ENCODE results near the gene CPNE4. TPM values are rescaled to one million over a fixed set of nuclear protein-coding genes. Genes with fewer than 3 reads are reported as not detected.
"Not testable (repeated sequence)": the region's sequence is repeated elsewhere in the genome, so short reads cannot be mapped to it uniquely, and the experiment has no call there.

CPNE4 gene
- under 1 TPM; 0.17 to 0.65 TPM for total RNA-seq

- Mint-ChIP-seq H3K9me3 (no peaks in the 10 kb centered on the region), H3K4me1 (ENCODE audit: low read depth) (peaks cover 8% of the 10 kb centered on the region), H3K27ac (no peak within 1 kb of the TSS), H3K27me3 (ENCODE audit: low read depth) (peaks cover 63% of the 10 kb centered on the region), H3K4me3 (peak within 1 kb of the TSS; percentile 60 to 66), H3K36me3 (ENCODE audit: insufficient read depth in 2 of 2) (peaks cover 0 to 4% of the 10 kb centered on the region in 2 donors)
- peak; percentile 80 to 90 for DNase-seq
- peak; percentile 94 to 97 for ATAC-seq (replicated peaks in 1 of 2)
Measured at GRCh38 chr3:132034486-132035464, at the start of gene CPNE4. Gene CPNE4, minus strand, starts transcription at chr3:132035014.

- Mint-ChIP-seq H3K4me1 (ENCODE audit: low read depth) (no peaks in the 10 kb centered on the region), H3K27ac (no peak overlapping the region), H3K27me3 (ENCODE audit: low read depth) (peaks cover 5% of the 10 kb centered on the region), H3K9me3 (no peaks in the 10 kb centered on the region), H3K36me3 (ENCODE audit: insufficient read depth in 2 of 2) (no peaks in the 10 kb centered on the region), H3K4me3 (no peak overlapping the region)
- ATAC-seq (replicated peaks in 1 of 2) (no peak), DNase-seq (no peak)
Measured at GRCh38 chr3:132083583-132084279, 48.9 kb upstream of the CPNE4 start.

- DNase-seq: no peak
- no peak for ATAC-seq (replicated peaks in 1 of 2)
- H3K4me1 Mint-ChIP-seq (ENCODE audit: low read depth): no peaks in the 10 kb centered on the region
- H3K4me3 Mint-ChIP-seq: no peak overlapping the region
- H3K9me3 Mint-ChIP-seq: no peaks in the 10 kb centered on the region
- peaks cover 5% of the 10 kb centered on the region for H3K27me3 Mint-ChIP-seq (ENCODE audit: low read depth)
- H3K36me3 Mint-ChIP-seq (ENCODE audit: insufficient read depth in 2 of 2): no peaks in the 10 kb centered on the region
- H3K27ac Mint-ChIP-seq: no peak overlapping the region
Measured at GRCh38 chr3:132083159-132083558, 48.3 kb upstream of the CPNE4 start.

GRCh38 chr3:132079147-132079546 is 44.3 kb upstream of the CPNE4 start:
- Mint-ChIP-seq H3K27ac (no peak overlapping the region), H3K4me1 (ENCODE audit: low read depth) (no peaks in the 10 kb centered on the region), H3K9me3 (no peaks in the 10 kb centered on the region), H3K36me3 (ENCODE audit: insufficient read depth in 2 of 2) (no peaks in the 10 kb centered on the region), H3K4me3 (no peak overlapping the region), H3K27me3 (ENCODE audit: low read depth) (no peaks in the 10 kb centered on the region)
- ATAC-seq (replicated peaks in 1 of 2): no peak
- no peak for DNase-seq

GRCh38 chr3:132073771-132074170 is 39.0 kb upstream of the CPNE4 start:
- no peaks in the 10 kb centered on the region for H3K27me3 Mint-ChIP-seq (ENCODE audit: low read depth)
- DNase-seq (no peak), ATAC-seq (replicated peaks in 1 of 2) (no peak)
- H3K4me3 Mint-ChIP-seq: no peak overlapping the region
- H3K9me3 Mint-ChIP-seq: no peaks in the 10 kb centered on the region
- H3K27ac Mint-ChIP-seq: no peak overlapping the region
- H3K36me3 Mint-ChIP-seq (ENCODE audit: insufficient read depth in 2 of 2): no peaks in the 10 kb centered on the region
- H3K4me1 Mint-ChIP-seq (ENCODE audit: low read depth): no peaks in the 10 kb centered on the region

- DNase-seq: no peak
- no peaks in the 10 kb centered on the region for H3K4me1 Mint-ChIP-seq (ENCODE audit: low read depth)
Measured at GRCh38 chr3:132071043-132071442, 36.2 kb upstream of the CPNE4 start.

GRCh38 chr3:132064114-132064513 is 29.3 kb upstream of the CPNE4 start:
- no peak for DNase-seq
- ATAC-seq (replicated peaks in 1 of 2): no peak
- H3K27me3 Mint-ChIP-seq (ENCODE audit: low read depth): no peaks in the 10 kb centered on the region
- no peaks in the 10 kb centered on the region for H3K36me3 Mint-ChIP-seq (ENCODE audit: insufficient read depth in 2 of 2)
- H3K4me1 Mint-ChIP-seq (ENCODE audit: low read depth): no peaks in the 10 kb centered on the region
- H3K4me3 Mint-ChIP-seq: no peak overlapping the region
- peaks cover 0 to 3% of the 10 kb centered on the region in 2 donors for H3K9me3 Mint-ChIP-seq
- H3K27ac Mint-ChIP-seq: no peak overlapping the region

More at GRCh38 chr3:132071043-132071442, 36.2 kb upstream of the CPNE4 start:
- H3K27me3 Mint-ChIP-seq (ENCODE audit: low read depth): no peaks in the 10 kb centered on the region
- H3K36me3 Mint-ChIP-seq (ENCODE audit: insufficient read depth in 2 of 2): no peaks in the 10 kb centered on the region
- H3K9me3 Mint-ChIP-seq: no peaks in the 10 kb centered on the region
- no peak overlapping the region for H3K4me3 Mint-ChIP-seq
- ATAC-seq (replicated peaks in 1 of 2): no peak
- no peak overlapping the region for H3K27ac Mint-ChIP-seq

- Mint-ChIP-seq H3K9me3 (peaks cover 0 to 3% of the 10 kb centered on the region in 2 donors), H3K4me1 (ENCODE audit: low read depth) (no peaks in the 10 kb centered on the region)
Measured at GRCh38 chr3:132062535-132062934, 27.7 kb upstream of the CPNE4 start.

GRCh38 chr3:132055872-132056271 is 21.1 kb upstream of the CPNE4 start:
- H3K27ac Mint-ChIP-seq: no peak overlapping the region
- DNase-seq: no peak
- no peaks in the 10 kb centered on the region for H3K4me1 Mint-ChIP-seq (ENCODE audit: low read depth)
- H3K27me3 Mint-ChIP-seq (ENCODE audit: low read depth): no peaks in the 10 kb centered on the region
- no peak for ATAC-seq (replicated peaks in 1 of 2)
- no peak overlapping the region for H3K4me3 Mint-ChIP-seq
- peaks cover 4 to 5% of the 10 kb centered on the region in 2 donors for H3K9me3 Mint-ChIP-seq
- no peaks in the 10 kb centered on the region for H3K36me3 Mint-ChIP-seq (ENCODE audit: insufficient read depth in 2 of 2)

More at GRCh38 chr3:132062535-132062934, 27.7 kb upstream of the CPNE4 start:
- no peak for ATAC-seq (replicated peaks in 1 of 2)
- Mint-ChIP-seq H3K36me3 (ENCODE audit: insufficient read depth in 2 of 2) (no peaks in the 10 kb centered on the region), H3K27me3 (ENCODE audit: low read depth) (no peaks in the 10 kb centered on the region), H3K27ac (no peak overlapping the region), H3K4me3 (no peak overlapping the region)
- no peak for DNase-seq

GRCh38 chr3:132047209-132047608 is 12.4 kb upstream of the CPNE4 start:
- H3K4me3 Mint-ChIP-seq: no peak overlapping the region
- ATAC-seq (replicated peaks in 1 of 2): no peak

GRCh38 chr3:132044874-132045273 is 10.1 kb upstream of the CPNE4 start:
- H3K9me3 Mint-ChIP-seq; DNase-seq; H3K27me3 Mint-ChIP-seq (ENCODE audit: low read depth); H3K36me3 Mint-ChIP-seq (ENCODE audit: insufficient read depth in 2 of 2); H3K4me1 Mint-ChIP-seq (ENCODE audit: low read depth); H3K4me3 Mint-ChIP-seq; H3K27ac Mint-ChIP-seq; ATAC-seq (replicated peaks in 1 of 2): not testable (repeated sequence)

More at GRCh38 chr3:132047209-132047608, 12.4 kb upstream of the CPNE4 start:
- Mint-ChIP-seq H3K9me3 (peaks cover 4 to 5% of the 10 kb centered on the region in 2 donors), H3K4me1 (ENCODE audit: low read depth) (no peaks in the 10 kb centered on the region), H3K27me3 (ENCODE audit: low read depth) (no peaks in the 10 kb centered on the region), H3K27ac (no peak overlapping the region), H3K36me3 (ENCODE audit: insufficient read depth in 2 of 2) (no peaks in the 10 kb centered on the region)
- DNase-seq: no peak

GRCh38 chr3:132042681-132043080 is 7.9 kb upstream of the CPNE4 start:
- Mint-ChIP-seq H3K9me3 (no peaks in the 10 kb centered on the region), H3K4me1 (ENCODE audit: low read depth) (no peaks in the 10 kb centered on the region), H3K36me3 (ENCODE audit: insufficient read depth in 2 of 2) (no peaks in the 10 kb centered on the region), H3K27me3 (ENCODE audit: low read depth) (no peaks in the 10 kb centered on the region), H3K27ac (no peak overlapping the region), H3K4me3 (no peak overlapping the region)
- ATAC-seq (replicated peaks in 1 of 2) (no peak), DNase-seq (no peak)

GRCh38 chr3:132038198-132038825 is 3.5 kb upstream of the CPNE4 start:
- Mint-ChIP-seq H3K36me3 (ENCODE audit: insufficient read depth in 2 of 2) (peaks cover 0 to 4% of the 10 kb centered on the region in 2 donors), H3K9me3 (no peaks in the 10 kb centered on the region), H3K4me3 (no peak overlapping the region), H3K27ac (no peak overlapping the region), H3K27me3 (ENCODE audit: low read depth) (peaks cover 31% of the 10 kb centered on the region), H3K4me1 (ENCODE audit: low read depth) (peaks cover 8% of the 10 kb centered on the region)
- DNase-seq: no peak
- ATAC-seq (replicated peaks in 1 of 2): no peak
